ENCODE data around the gene TMSB10. TPM values are rescaled to one million over a fixed set of nuclear protein-coding genes. Genes with fewer than 3 reads are reported as not detected.

TMSB10 gene
- polyA plus RNA-seq, 3 donors: 5,130 to 7,914 (median 6,847) TPM

GRCh38 chr2:84882775-84883550, 22.5 kb upstream of the TMSB10 start:
- no peaks in the 10 kb centered on the region for H4K20me1 ChIP-seq (ENCODE audit: insufficient read depth, low read length)
- no peaks in the 10 kb centered on the region for H3K79me2 ChIP-seq (ENCODE audit: insufficient read depth, low read length)
- peaks cover 22 to 34% of the 10 kb centered on the region in 2 donors for H3K27me3 ChIP-seq (ENCODE audit: control insufficient read depth in 2 of 2, insufficient read depth in 2 of 2, low read length in 2 of 2)
- Mint-ChIP-seq H3K36me3 (peaks cover 5 to 8% of the 10 kb centered on the region in 2 donors), H3K27me3 (ENCODE audit: low read depth in 3 of 3) (peaks cover 43 to 49% (median 47%) of the 10 kb centered on the region in 3 donors), H3K9me3 (peaks cover 0 to 15% (median 6%) of the 10 kb centered on the region in 7 donors), H3K27ac (no peak overlapping the region), H3K4me1 (peaks cover 41% of the 10 kb centered on the region), H3K4me3 (peak overlapping the region in 1 of 2 donors; percentile 99)
- no peak overlapping the region for H2AFZ ChIP-seq (ENCODE audit: insufficient read depth, low read depth, low read length, poor library complexity, severe bottlenecking)
- intact Hi-C loops (cut with micrococcal nuclease): loop anchor here in 1 of 2 donors (5.0 kb wide), 2 partner anchors 44 to 391 kb away; no protein-coding TSS in a partner anchor
- WGBS (ENCODE audit: insufficient coverage): 100% methylated on average over 1 of the region's 4 CpGs
- no peak for DNase-seq
- H3K4me1 ChIP-seq (ENCODE audit: control insufficient read depth in 1 of 2, insufficient read depth in 2 of 2, low read length in 2 of 2): peaks cover 33 to 38% of the 10 kb centered on the region in 2 donors
- no peak for TF ChIP-seq CTCF (IDR thresholded peaks at IDR 0.05)
- no peaks in the 10 kb centered on the region for H3K9me3 ChIP-seq (replicated peaks in 1 of 2; ENCODE audit: control insufficient read depth in 1 of 2, insufficient read depth in 1 of 2, low read length in 2 of 2)
- H3K27ac ChIP-seq (ENCODE audit: low read depth in 1 of 2, low read length in 2 of 2): no peak overlapping the region
- H3K9ac ChIP-seq (ENCODE audit: insufficient read depth, low read length, poor library complexity, severe bottlenecking): no peak overlapping the region
- no peaks in the 10 kb centered on the region for H3K36me3 ChIP-seq (replicated peaks in 1 of 2; ENCODE audit: control insufficient read depth in 1 of 2, insufficient read depth in 2 of 2, low read length in 2 of 2)
- H3K4me3 ChIP-seq (replicated peaks in 1 of 3; ENCODE audit: low read depth in 2 of 3, low read length in 3 of 3): no peak overlapping the region
- H3K4me2 ChIP-seq (replicated peaks; ENCODE audit: extremely low read depth, low read length, poor library complexity, severe bottlenecking): no peak overlapping the region

- Histone ChIP-seq H3K79me2 (ENCODE audit: insufficient read depth, low read length) (no peaks in the 10 kb centered on the region), H3K36me3 (replicated peaks in 1 of 2; ENCODE audit: control insufficient read depth in 1 of 2, insufficient read depth in 2 of 2, low read length in 2 of 2) (no peaks in the 10 kb centered on the region), H3K4me3 (replicated peaks in 1 of 3; ENCODE audit: low read depth in 2 of 3, low read length in 3 of 3) (no peak overlapping the region), H4K20me1 (ENCODE audit: insufficient read depth, low read length) (no peaks in the 10 kb centered on the region), H3K27ac (ENCODE audit: low read depth in 1 of 2, low read length in 2 of 2) (no peak overlapping the region), H2AFZ (ENCODE audit: insufficient read depth, low read depth, low read length, poor library complexity, severe bottlenecking) (no peak overlapping the region), H3K4me1 (ENCODE audit: control insufficient read depth in 1 of 2, insufficient read depth in 2 of 2, low read length in 2 of 2) (peaks cover 48 to 53% of the 10 kb centered on the region in 2 donors), H3K27me3 (ENCODE audit: control insufficient read depth in 2 of 2, insufficient read depth in 2 of 2, low read length in 2 of 2) (peaks cover 15 to 23% of the 10 kb centered on the region in 2 donors), H3K9ac (ENCODE audit: insufficient read depth, low read length, poor library complexity, severe bottlenecking) (no peak overlapping the region), H3K9me3 (replicated peaks in 1 of 2; ENCODE audit: control insufficient read depth in 1 of 2, insufficient read depth in 1 of 2, low read length in 2 of 2) (no peaks in the 10 kb centered on the region), H3K4me2 (replicated peaks; ENCODE audit: extremely low read depth, low read length, poor library complexity, severe bottlenecking) (no peak overlapping the region)
- peaks cover 5 to 8% of the 10 kb centered on the region in 2 donors for H3K36me3 Mint-ChIP-seq
- no peak for DNase-seq
- H3K4me3 Mint-ChIP-seq: no peak overlapping the region
- intact Hi-C loops (cut with micrococcal nuclease): loop anchor here in 1 of 2 donors (5.0 kb wide), 2 partner anchors 43 to 392 kb away; no protein-coding TSS in a partner anchor
- no peak for TF ChIP-seq CTCF (IDR thresholded peaks at IDR 0.05)
- H3K27me3 Mint-ChIP-seq (ENCODE audit: low read depth in 3 of 3): peaks cover 31 to 34% (median 34%) of the 10 kb centered on the region in 3 donors
- H3K9me3 Mint-ChIP-seq: peaks cover 0 to 12% (median 6%) of the 10 kb centered on the region in 7 donors
- H3K4me1 Mint-ChIP-seq: peaks cover 54% of the 10 kb centered on the region
- no peak overlapping the region for H3K27ac Mint-ChIP-seq
Observed at GRCh38 chr2:84884449-84884848, 21.0 kb upstream of the TMSB10 start.

All from CD14-positive monocyte (primary cell).